Neural progenitor cell (in vitro differentiated cells): ENCODE measurements around the gene SLC25A26. TPM values are rescaled to one million over a fixed set of nuclear protein-coding genes. Genes with fewer than 3 reads are reported as not detected.
A peak's percentile ranks its signal among the peaks of the same experiment; 100 is the strongest.

Source experiments
- DNase-seq: peaks from one replicate; pipeline ENCODE4 v3.0.0-alpha.2; 2016; ENCODE audit warnings: low spot score
- H2AFZ ChIP-seq: fragments of 200-600 bp; sonication (generic); replicated peaks from 2 replicates; pipeline ENCODE4 v1.6.1; 2016; ENCODE audit warnings: antibody characterized with exemption
- H3F3A ChIP-seq: fragments of 200-600 bp; sonication (generic); 2 replicates; pipeline ENCODE4 v1.6.1; 2016; ENCODE audit warnings: antibody characterized with exemption, low read depth
- H3K27ac ChIP-seq: fragments of 200-600 bp; sonication (generic); 2 replicates; pipeline ENCODE4 v1.5.1; 2016; ENCODE audit warnings: mild to moderate bottlenecking
- H3K27me3 ChIP-seq: fragments of 200-600 bp; sonication (generic); 2 replicates; pipeline ENCODE4 v1.6.1; 2016; ENCODE audit warnings: mild to moderate bottlenecking, moderate library complexity
- H3K36me3 ChIP-seq: fragments of 200-600 bp; sonication (generic); 2 replicates; pipeline ENCODE4 v1.5.1; 2016
- H3K4me1 ChIP-seq: fragments of 200-600 bp; sonication (generic); 2 replicates; pipeline ENCODE4 v1.6.1; 2016; ENCODE audit warnings: mixed run types
- H3K4me2 ChIP-seq: fragments of 200-600 bp; sonication (generic); 2 replicates; pipeline ENCODE4 v1.6.1; 2016
- H3K4me3 ChIP-seq: fragments of 200-600 bp; sonication (generic); 2 replicates; pipeline ENCODE4 v1.5.1; 2016
- H3K79me2 ChIP-seq: fragments of 200-600 bp; sonication (generic); 2 replicates; pipeline ENCODE4 v1.6.1; 2016; ENCODE audit warnings: low read depth
- H3K9ac ChIP-seq: fragments of 200-600 bp; sonication (generic); 2 replicates; pipeline ENCODE4 v1.6.1; 2016
- H3K9me3 ChIP-seq: fragments of 200-600 bp; sonication (generic); 2 replicates; pipeline ENCODE4 v1.5.1; 2016; ENCODE audit warnings: low read depth
- H4K20me1 ChIP-seq: fragments of 200-600 bp; sonication (generic); 2 replicates; pipeline ENCODE4 v1.6.1; 2016; ENCODE audit warnings: low read depth
- H3K27ac Mint-ChIP-seq: 3 replicates; pipeline ENCODE4 v1.8.0; 2021; ENCODE audit warnings: mixed read lengths
- H3K27me3 Mint-ChIP-seq: 2 replicates; pipeline ENCODE4 v1.8.0; 2022; ENCODE audit warnings: low read depth, mild to moderate bottlenecking, inconsistent platforms, moderate library complexity, mixed read lengths; ENCODE audit not compliant: insufficient read depth
- H3K36me3 Mint-ChIP-seq: 3 replicates; pipeline ENCODE4 v1.8.0; 2021; ENCODE audit warnings: mixed read lengths
- H3K4me1 Mint-ChIP-seq: 3 replicates; pipeline ENCODE4 v1.8.0; 2021; ENCODE audit warnings: mixed read lengths
- H3K4me3 Mint-ChIP-seq: 3 replicates; pipeline ENCODE4 v1.8.0; 2021; ENCODE audit warnings: mild to moderate bottlenecking, moderate library complexity, mixed read lengths
- H3K9me3 Mint-ChIP-seq: 3 replicates; pipeline ENCODE4 v1.8.0; 2020; ENCODE audit warnings: mixed read lengths
- CTCF ChIP-seq: fragments of 200-600 bp; sonication (generic); IDR thresholded peaks from 2 replicates; pipeline ENCODE4 v1.5.1; 2017; ENCODE audit warnings: antibody characterized with exemption, mild to moderate bottlenecking
- EZH2 ChIP-seq: fragments of 200-600 bp; sonication (generic); IDR thresholded peaks from 2 replicates; pipeline ENCODE4 v1.6.1; 2017; ENCODE audit warnings: antibody characterized with exemption, mild to moderate bottlenecking, moderate library complexity
- EZH2phosphoT487 ChIP-seq: fragments of 200-600 bp; sonication (generic); IDR thresholded peaks from 2 replicates; pipeline ENCODE4 v1.6.1; 2017; ENCODE audit warnings: antibody characterized with exemption
- total RNA-seq: library from RNA; depleted of rRNA; stranded (reverse); fragments of >200 nt; gene quantifications from 2 replicates; pipeline ENCODE4 v1.2.3, GENCODE V29; 2015; ENCODE audit warnings: low replicate concordance

SLC25A26 gene
- total RNA-seq, 1 donor from 2014 or later, result 17.0 TPM

DNA sequence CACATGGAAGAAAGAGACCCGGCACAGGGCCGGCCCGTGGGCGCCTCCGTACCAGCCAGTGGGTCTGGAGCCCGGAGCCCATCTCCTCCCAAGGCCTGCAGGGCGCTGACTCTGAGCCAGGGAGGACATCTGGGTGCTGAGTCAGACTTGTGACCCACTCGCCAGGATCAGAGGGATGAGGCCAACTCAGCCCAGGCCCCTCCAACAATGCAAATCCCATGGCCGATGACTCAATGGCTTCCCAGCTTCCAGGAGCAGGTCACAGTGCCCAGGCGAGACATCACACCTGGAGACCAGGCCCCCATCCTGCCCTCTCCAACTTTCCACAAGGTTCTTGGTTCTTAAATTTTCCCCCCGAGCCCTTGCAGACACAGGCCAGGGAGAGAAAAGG, 184.9 kb downstream of the SLC25A26 start:
- Histone ChIP-seq H3K36me3 (peaks cover 5% of the 10 kb centered on the region), H3K9ac (no peak overlapping the region)
- H3K4me1 Mint-ChIP-seq, result peaks cover 54% of the 10 kb centered on the region

DNA sequence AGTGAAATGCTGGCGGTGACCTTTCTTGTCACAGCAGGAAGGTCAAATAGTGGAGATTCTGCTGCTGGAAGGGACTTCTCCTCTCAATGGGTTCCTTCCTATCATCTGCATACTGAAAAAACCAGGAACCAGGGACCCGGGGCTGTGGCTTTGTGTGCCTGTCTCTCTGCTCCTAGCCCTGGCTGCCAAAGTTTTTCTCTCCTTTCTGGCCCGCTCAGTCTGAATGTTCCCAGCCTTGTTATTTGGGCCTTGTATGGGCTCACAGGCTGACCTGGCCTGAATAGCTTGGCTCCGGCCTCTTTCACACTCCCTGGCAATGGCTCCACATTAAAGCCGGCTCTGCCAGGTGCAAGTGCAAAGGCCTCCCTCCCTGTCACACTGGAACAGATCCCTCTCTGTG, 185.4 kb downstream of the SLC25A26 start:
- peaks cover 49% of the 10 kb centered on the region for H3K4me1 Mint-ChIP-seq
- no peak for TF ChIP-seq CTCF
- TF ChIP-seq EZH2phosphoT487, result no peak
- no peak for TF ChIP-seq EZH2
- peaks cover 99% of the 10 kb centered on the region for H3K79me2 ChIP-seq
- H3K27ac Mint-ChIP-seq, result no peak overlapping the region
- peaks cover 21% of the 10 kb centered on the region for H3K36me3 Mint-ChIP-seq
- H3K4me3 Mint-ChIP-seq, result no peak overlapping the region
- peaks cover 3% of the 10 kb centered on the region for H3K27me3 Mint-ChIP-seq
- no peaks in the 10 kb centered on the region for H3K27me3 ChIP-seq
- H4K20me1 ChIP-seq, result peaks cover 100% of the 10 kb centered on the region
- H3K4me2 ChIP-seq, result no peak overlapping the region
- H2AFZ ChIP-seq, result no peak overlapping the region
- H3K9me3 Mint-ChIP-seq, result no peaks in the 10 kb centered on the region
- H3K27ac ChIP-seq, result peak overlapping the region; percentile 9
- H3F3A ChIP-seq, result peaks cover 35% of the 10 kb centered on the region
- no peak overlapping the region for H3K9ac ChIP-seq
- no peak overlapping the region for H3K4me3 ChIP-seq
- no peak for DNase-seq
- H3K9me3 ChIP-seq, result no peaks in the 10 kb centered on the region
- peaks cover 47% of the 10 kb centered on the region for H3K4me1 ChIP-seq
- H3K36me3 ChIP-seq, result peaks cover 5% of the 10 kb centered on the region

More for the DNA sequence above, 184.9 kb downstream of the SLC25A26 start:
- H3K36me3 Mint-ChIP-seq, result peaks cover 18% of the 10 kb centered on the region
- TF ChIP-seq CTCF (no peak), EZH2 (no peak), EZH2phosphoT487 (no peak)
- Histone ChIP-seq H3K79me2 (peaks cover 99% of the 10 kb centered on the region), H3K4me3 (no peak overlapping the region), H3K4me2 (no peak overlapping the region), H3K27me3 (no peaks in the 10 kb centered on the region), H3K9me3 (no peaks in the 10 kb centered on the region), H3K27ac (peak overlapping the region; percentile 47), H3K4me1 (peaks cover 51% of the 10 kb centered on the region), H4K20me1 (peaks cover 100% of the 10 kb centered on the region), H3F3A (peaks cover 30% of the 10 kb centered on the region), H2AFZ (no peak overlapping the region)
- no peaks in the 10 kb centered on the region for H3K9me3 Mint-ChIP-seq
- H3K27me3 Mint-ChIP-seq, result peaks cover 3% of the 10 kb centered on the region
- no peak overlapping the region for H3K27ac Mint-ChIP-seq
- DNase-seq, result no peak
- H3K4me3 Mint-ChIP-seq, result no peak overlapping the region

DNA sequence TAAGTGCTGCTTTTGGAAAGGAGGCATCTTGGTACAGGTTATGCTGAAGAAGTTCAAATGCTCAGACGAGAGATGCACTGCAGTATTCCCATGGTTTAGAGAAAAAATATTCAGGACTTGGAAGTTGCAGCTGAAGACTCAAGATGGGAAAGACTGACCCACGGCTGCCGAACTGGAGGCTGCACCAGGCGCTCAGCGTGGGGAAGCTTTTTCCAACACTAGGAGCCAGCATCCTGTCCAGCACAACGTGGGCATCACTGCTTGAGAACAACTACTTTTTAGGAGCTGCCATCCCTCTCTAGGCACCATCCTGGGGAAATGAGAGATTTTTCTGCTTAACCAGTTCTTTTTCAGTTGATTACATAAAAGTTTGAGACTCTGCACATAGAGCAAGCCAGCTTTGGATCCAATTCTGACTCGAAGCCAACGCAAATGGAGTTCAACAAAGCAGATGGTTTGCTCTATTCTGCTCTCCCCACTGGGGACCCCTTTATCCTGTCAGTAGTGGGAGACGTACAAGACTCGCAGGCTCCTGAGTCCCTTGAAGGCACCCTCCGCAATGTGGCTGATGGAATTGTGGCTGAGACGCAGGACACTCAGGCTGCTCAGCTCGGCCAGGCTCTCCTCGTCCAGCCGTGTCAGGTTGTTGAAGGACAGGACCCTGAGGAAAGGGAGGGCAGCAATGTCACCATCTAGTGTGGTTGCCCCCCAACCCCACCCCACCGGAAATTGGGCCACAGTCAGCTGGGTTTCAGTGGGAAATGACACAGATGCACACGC, 186.2 kb downstream of the SLC25A26 start:
- Histone ChIP-seq H2AFZ (no peak overlapping the region), H3K36me3 (peaks cover 5% of the 10 kb centered on the region), H3K27ac (no peak overlapping the region), H4K20me1 (peaks cover 98% of the 10 kb centered on the region), H3K27me3 (no peaks in the 10 kb centered on the region), H3K4me3 (no peak overlapping the region), H3K9me3 (no peaks in the 10 kb centered on the region), H3F3A (peaks cover 39% of the 10 kb centered on the region), H3K4me1 (peaks cover 38% of the 10 kb centered on the region), H3K79me2 (peaks cover 97% of the 10 kb centered on the region), H3K4me2 (no peak overlapping the region), H3K9ac (no peak overlapping the region)
- no peak overlapping the region for H3K4me3 Mint-ChIP-seq
- H3K36me3 Mint-ChIP-seq, result peaks cover 28% of the 10 kb centered on the region
- H3K9me3 Mint-ChIP-seq, result no peaks in the 10 kb centered on the region
- H3K4me1 Mint-ChIP-seq, result peaks cover 44% of the 10 kb centered on the region
- DNase-seq, result no peak
- H3K27ac Mint-ChIP-seq, result no peak overlapping the region
- peaks cover 1% of the 10 kb centered on the region for H3K27me3 Mint-ChIP-seq
- TF ChIP-seq EZH2phosphoT487 (no peak), EZH2 (no peak)

- Histone ChIP-seq H3K36me3 (peaks cover 5% of the 10 kb centered on the region), H3F3A (peaks cover 38% of the 10 kb centered on the region), H3K27me3 (no peaks in the 10 kb centered on the region), H3K4me2 (no peak overlapping the region), H3K9me3 (no peaks in the 10 kb centered on the region), H3K27ac (no peak overlapping the region), H3K4me1 (peaks cover 31% of the 10 kb centered on the region), H2AFZ (no peak overlapping the region), H4K20me1 (peaks cover 98% of the 10 kb centered on the region), H3K79me2 (peaks cover 97% of the 10 kb centered on the region), H3K4me3 (no peak overlapping the region), H3K9ac (no peak overlapping the region)
- no peaks in the 10 kb centered on the region for H3K27me3 Mint-ChIP-seq
- peaks cover 33% of the 10 kb centered on the region for H3K36me3 Mint-ChIP-seq
- DNase-seq, result peak; percentile 67
- TF ChIP-seq EZH2 (no peak), CTCF (peak; percentile 87)
- H3K4me1 Mint-ChIP-seq, result peaks cover 37% of the 10 kb centered on the region
- H3K9me3 Mint-ChIP-seq, result no peaks in the 10 kb centered on the region
- H3K4me3 Mint-ChIP-seq, result no peak overlapping the region
- no peak overlapping the region for H3K27ac Mint-ChIP-seq
These were observed 186.9 kb downstream of the SLC25A26 start for GRCh38 chr3:66407611-66408218.
